C4-2B (cell line): ENCODE results near the gene SCN8A.
"Not testable (repeated sequence)": the region's sequence is repeated elsewhere in the genome, so short reads cannot be mapped to it uniquely, and the experiment has no call there.

ENCODE experiments used
- ZFX ChIP-seq: fragments of 450-650 bp; IDR thresholded peaks from 2 replicates; pipeline ENCODE4 v1.6.1; 2017
- TF ChIP-seq, protein P1 (sequence below): fragments of 450-650 bp; conservative IDR thresholded peaks from 2 replicates; pipeline ENCODE4 v1.5.1; 2017; ENCODE audit warnings: mild to moderate bottlenecking

DNA sequence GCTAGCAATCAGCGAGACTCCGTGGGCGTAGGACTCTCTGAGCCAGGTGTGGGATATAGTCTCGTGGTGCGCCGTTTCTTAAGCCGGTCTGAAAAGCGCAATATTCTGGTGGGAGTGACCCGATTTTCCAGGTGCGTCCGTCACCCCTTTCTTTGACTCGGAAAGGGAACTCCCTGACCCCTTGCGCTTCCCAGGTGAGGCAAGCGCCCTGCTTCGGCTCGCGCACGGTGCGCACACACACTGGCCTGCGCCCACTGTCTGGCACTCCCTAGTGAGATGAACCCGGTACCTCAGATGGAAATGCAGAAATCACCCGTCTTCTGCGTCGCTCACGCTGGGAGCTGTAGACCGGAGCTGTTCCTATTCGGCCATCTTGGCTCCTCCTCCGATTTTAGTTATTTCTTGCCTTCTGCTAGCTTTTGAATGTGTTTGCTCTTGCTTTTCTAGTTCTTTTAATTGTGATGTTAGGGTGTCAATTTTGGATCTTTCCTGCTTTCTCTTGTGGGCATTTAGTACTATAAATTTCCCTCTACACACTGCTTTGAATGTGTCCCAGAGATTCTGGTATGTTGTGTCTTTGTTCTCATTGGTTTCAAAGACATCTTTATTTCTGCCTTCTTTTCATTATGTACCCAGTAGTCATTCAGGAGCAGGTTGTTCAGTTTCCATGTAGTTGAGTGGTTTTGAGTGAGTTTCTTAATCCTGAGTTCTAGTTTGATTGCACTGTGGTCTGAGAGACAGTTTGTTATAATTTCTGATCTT, 22.6 kb upstream of the SCN8A start:
- TF ChIP-seq, protein P1, sequence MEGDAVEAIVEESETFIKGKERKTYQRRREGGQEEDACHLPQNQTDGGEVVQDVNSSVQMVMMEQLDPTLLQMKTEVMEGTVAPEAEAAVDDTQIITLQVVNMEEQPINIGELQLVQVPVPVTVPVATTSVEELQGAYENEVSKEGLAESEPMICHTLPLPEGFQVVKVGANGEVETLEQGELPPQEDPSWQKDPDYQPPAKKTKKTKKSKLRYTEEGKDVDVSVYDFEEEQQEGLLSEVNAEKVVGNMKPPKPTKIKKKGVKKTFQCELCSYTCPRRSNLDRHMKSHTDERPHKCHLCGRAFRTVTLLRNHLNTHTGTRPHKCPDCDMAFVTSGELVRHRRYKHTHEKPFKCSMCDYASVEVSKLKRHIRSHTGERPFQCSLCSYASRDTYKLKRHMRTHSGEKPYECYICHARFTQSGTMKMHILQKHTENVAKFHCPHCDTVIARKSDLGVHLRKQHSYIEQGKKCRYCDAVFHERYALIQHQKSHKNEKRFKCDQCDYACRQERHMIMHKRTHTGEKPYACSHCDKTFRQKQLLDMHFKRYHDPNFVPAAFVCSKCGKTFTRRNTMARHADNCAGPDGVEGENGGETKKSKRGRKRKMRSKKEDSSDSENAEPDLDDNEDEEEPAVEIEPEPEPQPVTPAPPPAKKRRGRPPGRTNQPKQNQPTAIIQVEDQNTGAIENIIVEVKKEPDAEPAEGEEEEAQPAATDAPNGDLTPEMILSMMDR = not testable (repeated sequence)
- not testable (repeated sequence) for TF ChIP-seq ZFX
